Panc1 (cell line): ENCODE measurements around the gene DGKG. TPM values are rescaled to one million over a fixed set of nuclear protein-coding genes. Genes with fewer than 3 reads are reported as not detected.

Source experiments
- ATAC-seq: fragments of 200-7000 bp; cut with Tn5 transposase; 2 replicates; pipeline ENCODE4 v1.9.1; 2020; ENCODE audit warnings: mild to moderate bottlenecking, moderate library complexity
- BruUV-seq: library from RNA; stranded (reverse); fragments of 400-500 nt; replicated peaks from 2 replicates; lab custom pipeline; 2021; lab: Mats Ljungman, UMichigan
- CTCF ChIA-PET: fragments of 300-600 bp; sonication (Branson Sonifier 250); formaldehyde crosslinking; loops from one replicate; lab custom pipeline; 2022; ENCODE audit warnings: antibody characterized with exemption; lab: Charles Lee
- POLR2A ChIA-PET: fragments of 300-600 bp; sonication (Branson Sonifier 250); formaldehyde crosslinking; loops from one replicate; lab custom pipeline; 2022; ENCODE audit warnings: antibody characterized with exemption; lab: Charles Lee
- DNase-seq: peaks from one replicate; pipeline ENCODE4 v3.0.0-alpha.2; 2010; ENCODE audit warnings: low read depth, low spot score
- H3K27ac ChIP-seq: 2 replicates; pipeline ENCODE4 v1.5.1; 2011; ENCODE audit warnings: mild to moderate bottlenecking, low read length, inconsistent platforms
- H3K27me3 ChIP-seq: fragments of 200-500 bp; sonication (Bioruptor generic); 2 replicates; pipeline ENCODE4 v1.6.0; 2014; ENCODE audit warnings: low read length, inconsistent platforms; ENCODE audit not compliant: control insufficient read depth, insufficient read depth
- H3K36me3 ChIP-seq: fragments of 200-500 bp; sonication (Bioruptor generic); 2 replicates; pipeline ENCODE4 v1.5.1; 2014; ENCODE audit warnings: inconsistent platforms, mild to moderate bottlenecking, low read length, moderate library complexity; ENCODE audit not compliant: control insufficient read depth, insufficient read depth
- H3K4me1 ChIP-seq: 2 replicates; pipeline ENCODE4 v1.5.1; 2011; ENCODE audit warnings: inconsistent platforms, mild to moderate bottlenecking, low read length, moderate library complexity; ENCODE audit not compliant: control insufficient read depth, insufficient read depth
- H3K4me3 ChIP-seq, 2 experiments: 2 replicates each; pipeline ENCODE4 v1.5.1; 2011 to 2012; ENCODE audit warnings: low read depth in 2 of 2, low read length in 2 of 2, mild to moderate bottlenecking in 2 of 2, inconsistent platforms in 1 of 2, moderate library complexity in 1 of 2
- H3K9me3 ChIP-seq: fragments of 200-500 bp; sonication (Bioruptor generic); 2 replicates; pipeline ENCODE4 v1.5.1; 2014; ENCODE audit warnings: low read depth, mild to moderate bottlenecking, inconsistent platforms, low read length, moderate library complexity; ENCODE audit not compliant: control insufficient read depth, insufficient read depth
- POLR2AphosphoS5 ChIP-seq: IDR thresholded peaks from 2 replicates; pipeline ENCODE4 v1.6.1; 2012; ENCODE audit warnings: mild to moderate bottlenecking, low read depth, low read length, moderate library complexity
- SIN3A ChIP-seq: IDR thresholded peaks from 2 replicates; pipeline ENCODE4 v1.6.1; 2012; ENCODE audit warnings: low read depth, mild to moderate bottlenecking, low read length, moderate library complexity, borderline replicate concordance; ENCODE audit not compliant: insufficient read depth
- TCF7L2 ChIP-seq: IDR thresholded peaks from 2 replicates; pipeline ENCODE4 v1.6.1; 2011; ENCODE audit warnings: mild to moderate bottlenecking, low read depth, low read length, inconsistent platforms
- in situ Hi-C: cut with HindIII; loops from 2 replicates; pipeline ENCODE4 v1.10.0; 2016; ENCODE audit warnings: low sequenced_read_pairs, low pct_unique_long_range_greater_than_20kb
- intact Hi-C: fragments of 100-400 bp; cut with micrococcal nuclease; formaldehyde crosslinking; loops from one replicate; pipeline ENCODE4 v1.10.0; 2022; ENCODE audit not compliant: unreplicated experiment
- total RNA-seq: library from RNA; stranded (reverse); gene quantifications from one replicate; pipeline ENCODE4 v1.2.1, GENCODE V29; 2021; ENCODE audit not compliant: unreplicated experiment
- TF ChIP-seq, protein P1 (sequence below), 2 experiments: IDR thresholded peaks; 2 replicates each; pipeline ENCODE4 v1.6.1; 2011 to 2012; ENCODE audit warnings: low read depth in 2 of 2, control low read depth in 1 of 2, low read length in 1 of 2, mild to moderate bottlenecking in 1 of 2, moderate library complexity in 1 of 2; ENCODE audit not compliant: insufficient read depth in 1 of 2
- TF ChIP-seq, protein P2 (sequence below): fragments of 450-650 bp; IDR thresholded peaks from 2 replicates; pipeline ENCODE4 v1.5.1; 2017; ENCODE audit warnings: mild to moderate bottlenecking

DGKG gene
- total RNA-seq, 1 experiment from 2014 or later = 0.46 TPM

GRCh38 chr3:186143250-186143649 lies 218.8 kb downstream of the DGKG start:
- BruUV-seq = no TSS peak
- no peak overlapping the region for H3K27ac ChIP-seq
- H3K4me1 ChIP-seq = no peaks in the 10 kb centered on the region
- DNase-seq = no peak
- ChIA-PET CTCF (no interaction called here), POLR2A (no interaction called here)
- in situ Hi-C loops (no loop called here), intact Hi-C loops (no loop called here)
- ATAC-seq = no peak
- H3K36me3 ChIP-seq = no peaks in the 10 kb centered on the region
- H3K4me3 ChIP-seq = no peak overlapping the region
- peaks cover 2% of the 10 kb centered on the region for H3K27me3 ChIP-seq
- TF ChIP-seq, protein P1, sequence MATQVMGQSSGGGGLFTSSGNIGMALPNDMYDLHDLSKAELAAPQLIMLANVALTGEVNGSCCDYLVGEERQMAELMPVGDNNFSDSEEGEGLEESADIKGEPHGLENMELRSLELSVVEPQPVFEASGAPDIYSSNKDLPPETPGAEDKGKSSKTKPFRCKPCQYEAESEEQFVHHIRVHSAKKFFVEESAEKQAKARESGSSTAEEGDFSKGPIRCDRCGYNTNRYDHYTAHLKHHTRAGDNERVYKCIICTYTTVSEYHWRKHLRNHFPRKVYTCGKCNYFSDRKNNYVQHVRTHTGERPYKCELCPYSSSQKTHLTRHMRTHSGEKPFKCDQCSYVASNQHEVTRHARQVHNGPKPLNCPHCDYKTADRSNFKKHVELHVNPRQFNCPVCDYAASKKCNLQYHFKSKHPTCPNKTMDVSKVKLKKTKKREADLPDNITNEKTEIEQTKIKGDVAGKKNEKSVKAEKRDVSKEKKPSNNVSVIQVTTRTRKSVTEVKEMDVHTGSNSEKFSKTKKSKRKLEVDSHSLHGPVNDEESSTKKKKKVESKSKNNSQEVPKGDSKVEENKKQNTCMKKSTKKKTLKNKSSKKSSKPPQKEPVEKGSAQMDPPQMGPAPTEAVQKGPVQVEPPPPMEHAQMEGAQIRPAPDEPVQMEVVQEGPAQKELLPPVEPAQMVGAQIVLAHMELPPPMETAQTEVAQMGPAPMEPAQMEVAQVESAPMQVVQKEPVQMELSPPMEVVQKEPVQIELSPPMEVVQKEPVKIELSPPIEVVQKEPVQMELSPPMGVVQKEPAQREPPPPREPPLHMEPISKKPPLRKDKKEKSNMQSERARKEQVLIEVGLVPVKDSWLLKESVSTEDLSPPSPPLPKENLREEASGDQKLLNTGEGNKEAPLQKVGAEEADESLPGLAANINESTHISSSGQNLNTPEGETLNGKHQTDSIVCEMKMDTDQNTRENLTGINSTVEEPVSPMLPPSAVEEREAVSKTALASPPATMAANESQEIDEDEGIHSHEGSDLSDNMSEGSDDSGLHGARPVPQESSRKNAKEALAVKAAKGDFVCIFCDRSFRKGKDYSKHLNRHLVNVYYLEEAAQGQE (IDR thresholded peaks at IDR 0.05; ENCODE audit: insufficient read depth in 1 of 2, low read depth in 2 of 2, low read length in 1 of 2) = no peak
- TF ChIP-seq SIN3A (no peak), POLR2AphosphoS5 (no peak), TCF7L2 (no peak)
- TF ChIP-seq, protein P2, sequence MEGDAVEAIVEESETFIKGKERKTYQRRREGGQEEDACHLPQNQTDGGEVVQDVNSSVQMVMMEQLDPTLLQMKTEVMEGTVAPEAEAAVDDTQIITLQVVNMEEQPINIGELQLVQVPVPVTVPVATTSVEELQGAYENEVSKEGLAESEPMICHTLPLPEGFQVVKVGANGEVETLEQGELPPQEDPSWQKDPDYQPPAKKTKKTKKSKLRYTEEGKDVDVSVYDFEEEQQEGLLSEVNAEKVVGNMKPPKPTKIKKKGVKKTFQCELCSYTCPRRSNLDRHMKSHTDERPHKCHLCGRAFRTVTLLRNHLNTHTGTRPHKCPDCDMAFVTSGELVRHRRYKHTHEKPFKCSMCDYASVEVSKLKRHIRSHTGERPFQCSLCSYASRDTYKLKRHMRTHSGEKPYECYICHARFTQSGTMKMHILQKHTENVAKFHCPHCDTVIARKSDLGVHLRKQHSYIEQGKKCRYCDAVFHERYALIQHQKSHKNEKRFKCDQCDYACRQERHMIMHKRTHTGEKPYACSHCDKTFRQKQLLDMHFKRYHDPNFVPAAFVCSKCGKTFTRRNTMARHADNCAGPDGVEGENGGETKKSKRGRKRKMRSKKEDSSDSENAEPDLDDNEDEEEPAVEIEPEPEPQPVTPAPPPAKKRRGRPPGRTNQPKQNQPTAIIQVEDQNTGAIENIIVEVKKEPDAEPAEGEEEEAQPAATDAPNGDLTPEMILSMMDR = no peak
- H3K9me3 ChIP-seq = no peaks in the 10 kb centered on the region

- ATAC-seq = no peak
- POLR2A ChIA-PET = interaction anchor here (0.6 kb wide), 1 partner anchor 318 kb away, joined by 3 read pairs; no protein-coding TSS in a partner anchor
- no TSS peak for BruUV-seq
- Histone ChIP-seq H3K36me3 (no peaks in the 10 kb centered on the region), H3K4me1 (no peaks in the 10 kb centered on the region), H3K27ac (no peak overlapping the region), H3K27me3 (peaks cover 2% of the 10 kb centered on the region), H3K4me3 (no peak overlapping the region), H3K9me3 (no peaks in the 10 kb centered on the region)
- in situ Hi-C loops (no loop called here), intact Hi-C loops (no loop called here)
- CTCF ChIA-PET = no interaction called here
- no peak for TF ChIP-seq SIN3A
- TF ChIP-seq, protein P2 = no peak
- TF ChIP-seq TCF7L2 = no peak
- TF ChIP-seq POLR2AphosphoS5 = no peak
- TF ChIP-seq, protein P1 (IDR thresholded peaks at IDR 0.05; ENCODE audit: insufficient read depth in 1 of 2, low read depth in 2 of 2, low read length in 1 of 2) = no peak
- no peak for DNase-seq
These were observed 219.6 kb downstream of the DGKG start for GRCh38 chr3:186142393-186142932.
